SK-N-SH (cell line): ENCODE data around the gene MRPS27. TPM values are rescaled to one million over a fixed set of nuclear protein-coding genes. Genes with fewer than 3 reads are reported as not detected.

ENCODE experiments used
- CTCF ChIA-PET: fragments of 300-600, 350-600 bp; formaldehyde crosslinking; extraction: SDS; loops from one replicate; lab custom pipeline; 2021; lab: Yijun Ruan, JAX
- POLR2A ChIA-PET: fragments of 350-600 bp; sonication (Branson Sonifier 250); formaldehyde crosslinking; extraction: SDS; loops from one replicate; lab custom pipeline; 2020; ENCODE audit warnings: antibody characterized with exemption, inconsistent platforms; lab: Yijun Ruan, JAX
- DNase-seq: peaks from one replicate; pipeline ENCODE4 v3.0.0; 2012
- H2AFZ ChIP-seq: fragments of 200-600 bp; sonication (generic); 2 replicates; pipeline ENCODE4 v1.8.1; 2016; ENCODE audit warnings: antibody characterized with exemption, mild to moderate bottlenecking, low read depth
- H3F3A ChIP-seq: fragments of 200-600 bp; sonication (generic); replicated peaks from 2 replicates; pipeline ENCODE3; 2016; ENCODE audit warnings: antibody characterized with exemption, mild to moderate bottlenecking; ENCODE audit not compliant: insufficient read depth
- H3K27ac ChIP-seq, 2 experiments: fragments of 200-500 bp in 1 of 2; fragments of 200-600 bp in 1 of 2; sonication (Bioruptor generic) in 1 of 2; sonication (generic), shearing (Covaris generic) in 1 of 2; 2 replicates each; pipeline versions ENCODE4 v1.5.1 to v1.6.1; 2014 to 2016; ENCODE audit warnings: low read depth in 2 of 2, inconsistent platforms in 1 of 2, low read length in 1 of 2, mild to moderate bottlenecking in 1 of 2, mixed read lengths in 1 of 2
- H3K27me3 ChIP-seq: fragments of 200-600 bp; sonication (generic), shearing (Covaris generic); 2 replicates; pipeline ENCODE4 v1.6.1; 2016; ENCODE audit warnings: mixed run types; ENCODE audit not compliant: insufficient read depth
- H3K36me3 ChIP-seq, 2 experiments: fragments of 200-500 bp in 1 of 2; fragments of 200-600 bp in 1 of 2; sonication (Bioruptor generic) in 1 of 2; sonication (generic) in 1 of 2; replicated peaks in 1 of 2; 2 replicates each; pipeline versions ENCODE3 to v1.5.1; 2014 to 2016; ENCODE audit warnings: low read length in 1 of 2, mild to moderate bottlenecking in 1 of 2; ENCODE audit not compliant: insufficient read depth in 2 of 2, control insufficient read depth in 1 of 2
- H3K4me1 ChIP-seq, 2 experiments: fragments of 200-500 bp in 1 of 2; fragments of 200-600 bp in 1 of 2; sonication (Bioruptor generic) in 1 of 2; sonication (generic), shearing (Covaris generic) in 1 of 2; 2 replicates each; pipeline versions ENCODE4 v1.5.1 to v1.6.1; 2014 to 2016; ENCODE audit warnings: low read depth in 1 of 2, low read length in 1 of 2, mixed run types in 1 of 2; ENCODE audit not compliant: insufficient read depth in 2 of 2, control insufficient read depth in 1 of 2
- H3K4me2 ChIP-seq: fragments of 200-600 bp; sonication (generic), shearing (Covaris generic); 2 replicates; pipeline ENCODE4 v1.6.1; 2017; ENCODE audit warnings: mixed run types
- H3K4me3 ChIP-seq, 2 experiments: fragments of 200-500 bp in 1 of 2; fragments of 200-600 bp in 1 of 2; sonication (Bioruptor generic) in 1 of 2; sonication (generic), shearing (Covaris generic) in 1 of 2; 2 replicates each; pipeline versions ENCODE4 v1.5.1 to v1.8.1; 2014 to 2016; ENCODE audit warnings: low read depth in 2 of 2, inconsistent platforms in 1 of 2, low read length in 1 of 2, mild to moderate bottlenecking in 1 of 2, mixed read lengths in 1 of 2, moderate library complexity in 1 of 2
- H3K79me2 ChIP-seq: fragments of 200-600 bp; sonication (generic); 2 replicates; pipeline ENCODE4 v1.8.1; 2017; ENCODE audit warnings: mild to moderate bottlenecking; ENCODE audit not compliant: insufficient read depth
- H3K9ac ChIP-seq: fragments of 200-600 bp; sonication (generic); 2 replicates; pipeline ENCODE4 v1.6.1; 2017; ENCODE audit warnings: mixed run types
- H3K9me2 ChIP-seq: fragments of 200-600 bp; sonication (generic); 2 replicates; pipeline ENCODE4 v1.6.1; 2017; ENCODE audit warnings: mixed run types
- H3K9me3 ChIP-seq: fragments of 200-600 bp; sonication (generic); 2 replicates; pipeline ENCODE4 v1.6.1; 2017; ENCODE audit warnings: mixed run types, mild to moderate bottlenecking, moderate library complexity
- H4K20me1 ChIP-seq: fragments of 200-600 bp; sonication (generic); 2 replicates; pipeline ENCODE4 v1.6.1; 2017; ENCODE audit warnings: mild to moderate bottlenecking, mixed run types; ENCODE audit not compliant: insufficient read depth
- CHD2 ChIP-seq: fragments of 150-350 bp; IDR thresholded peaks from 2 replicates; pipeline ENCODE4 v1.6.1; 2018; ENCODE audit warnings: low read length; ENCODE audit not compliant: partially characterized antibody
- ELF1 ChIP-seq: IDR thresholded peaks from 2 replicates; pipeline ENCODE4 v1.4.0; 2012
- EP300 ChIP-seq, 2 experiments: IDR thresholded peaks; 2 replicates each; pipeline versions ENCODE4 v1.4.0 to v1.6.1; 2012; ENCODE audit warnings: borderline replicate concordance in 1 of 2, low read depth in 1 of 2, low read length in 1 of 2
- FOSL2 ChIP-seq: IDR thresholded peaks from 2 replicates; pipeline ENCODE4 v1.4.0; 2012; ENCODE audit warnings: low read depth, mild to moderate bottlenecking, moderate library complexity, borderline replicate concordance
- FOXM1 ChIP-seq: IDR thresholded peaks from 2 replicates; pipeline ENCODE4 v1.4.0; 2012; ENCODE audit warnings: low read depth, mild to moderate bottlenecking
- GABPA ChIP-seq: IDR thresholded peaks from 2 replicates; pipeline ENCODE4 v1.4.0; 2012; ENCODE audit warnings: low read depth, mild to moderate bottlenecking
- GATA2 ChIP-seq: sonication (generic); formaldehyde crosslinking; IDR thresholded peaks from 2 replicates; pipeline ENCODE4 v1.5.0; 2020; ENCODE audit warnings: mild to moderate bottlenecking, missing genetic modification reagents
- JUND ChIP-seq: IDR thresholded peaks from 2 replicates; pipeline ENCODE4 v1.4.0; 2012
- MXI1 ChIP-seq: IDR thresholded peaks from 2 replicates; pipeline ENCODE4 v1.6.1; 2012; ENCODE audit warnings: mild to moderate bottlenecking, low read depth, low read length, improper control_type of control experiment
- NFIC ChIP-seq: IDR thresholded peaks from 2 replicates; pipeline ENCODE4 v1.4.0; 2012; ENCODE audit warnings: borderline replicate concordance
- POLR2AphosphoS5 ChIP-seq: IDR thresholded peaks from 2 replicates; pipeline ENCODE4 v1.6.1; 2012; ENCODE audit warnings: low read depth, low read length
- RCOR1 ChIP-seq: fragments of 150-350 bp; IDR thresholded peaks from 2 replicates; pipeline ENCODE4 v1.6.1; 2017; ENCODE audit warnings: antibody characterized with exemption, low read length
- SIN3A ChIP-seq: IDR thresholded peaks from 2 replicates; pipeline ENCODE4 v1.6.1; 2012; ENCODE audit warnings: low read depth, mild to moderate bottlenecking, low read length, moderate library complexity, borderline replicate concordance
- SMC3 ChIP-seq: IDR thresholded peaks from 2 replicates; pipeline ENCODE4 v1.6.1; 2012; ENCODE audit warnings: low read depth, low read length, improper control_type of control experiment
- TCF12 ChIP-seq: IDR thresholded peaks from 2 replicates; pipeline ENCODE4 v1.4.0; 2012
- TEAD4 ChIP-seq: IDR thresholded peaks from 2 replicates; pipeline ENCODE4 v1.4.0; 2012; ENCODE audit warnings: mild to moderate bottlenecking, borderline replicate concordance; ENCODE audit not compliant: insufficient read depth
- YY1 ChIP-seq: IDR thresholded peaks from 2 replicates; pipeline ENCODE4 v1.4.0; 2012; ENCODE audit warnings: low read depth, mild to moderate bottlenecking
- WGBS: methylation state at CpG from one replicate; pipeline ENCODE4 v1.1.6; 2017; ENCODE audit warnings: low lambda C conversion rate; 5-methylcytosine and 5-hydroxymethylcytosine counted together
- polyA plus RNA-seq, 3 experiments: library from polyadenylated mRNA; depleted of rRNA; stranded (reverse); fragments of >200 nt; gene quantifications; 2 replicates each; pipeline ENCODE4 v1.2.3, GENCODE V29; 2012
- TF ChIP-seq, protein P1 (sequence below): fragments of 150-350 bp; IDR thresholded peaks from 2 replicates; pipeline ENCODE4 v1.6.1; 2016; ENCODE audit warnings: mild to moderate bottlenecking, low read depth, low read length
- TF ChIP-seq, protein P2 (sequence below): IDR thresholded peaks from 2 replicates; pipeline ENCODE4; 2012
- TF ChIP-seq, protein P3 (sequence below): IDR thresholded peaks from 2 replicates; pipeline ENCODE4 v1.4.0; 2012; ENCODE audit warnings: low read depth, borderline replicate concordance

The MRPS27 gene
- polyA plus RNA-seq, 1 of the 3 experiments (the other 2 are of a cell fraction): 37.5 TPM

DNA sequence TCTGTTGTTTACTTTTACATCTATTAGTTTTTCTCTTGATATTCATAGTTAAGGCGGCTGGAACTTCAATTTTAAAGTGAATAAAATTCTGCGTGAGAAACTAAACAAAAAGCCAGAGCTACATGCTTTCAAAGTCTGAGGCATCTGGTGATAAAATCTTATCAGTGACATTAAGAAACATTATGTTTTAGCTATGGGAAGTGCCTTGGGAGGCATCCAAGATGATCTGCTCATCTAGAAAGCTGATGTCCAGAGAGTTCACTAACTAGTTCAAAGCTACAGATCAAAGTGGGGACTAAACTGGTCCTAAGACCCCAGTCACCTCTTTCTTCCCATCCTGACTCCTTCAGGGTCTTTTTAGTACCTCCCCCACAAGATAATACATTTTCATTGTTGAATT is 37.2 kb downstream of the MRPS27 start:
- Histone ChIP-seq H3K9ac (peak overlapping the region; percentile 39; the same call in 1 of the 2 replicates), H3K4me3 (no peak overlapping the region), H2AFZ (no peak overlapping the region), H3K27me3 (no peaks in the 10 kb centered on the region), H3K79me2 (peaks cover 2% of the 10 kb centered on the region; the same call in 1 of the 2 replicates), H3K27ac (peak overlapping the region; percentile 88 to 90), H4K20me1 (no peaks in the 10 kb centered on the region), H3K9me3 (no peaks in the 10 kb centered on the region), H3K4me1 (peaks cover 33% of the 10 kb centered on the region in 2 experiments), H3K4me2 (peak overlapping the region; percentile 57; the same call in 1 of the 2 replicates), H3K36me3 (peaks cover 7 to 36% of the 10 kb centered on the region in 2 experiments), H3F3A (peaks cover 38% of the 10 kb centered on the region), H3K9me2 (no peaks in the 10 kb centered on the region)
- DNase-seq: peak; percentile 15
- POLR2A ChIA-PET: interaction anchor here (1.3 to 2.1 kb wide), 3 partner anchors 25 to 343 kb away, joined by 4 to 15 read pairs (median 5); no protein-coding TSS in a partner anchor
- WGBS: 29% methylated on average over 2 of the region's 2 CpGs
- peak; percentile 78 for TF ChIP-seq GATA2 (CRISPR knock-in tag)
- TF ChIP-seq TCF12: peak; percentile 90
- TF ChIP-seq YY1: no peak
- TF ChIP-seq JUND: peak; percentile 72
- TF ChIP-seq, protein P1, sequence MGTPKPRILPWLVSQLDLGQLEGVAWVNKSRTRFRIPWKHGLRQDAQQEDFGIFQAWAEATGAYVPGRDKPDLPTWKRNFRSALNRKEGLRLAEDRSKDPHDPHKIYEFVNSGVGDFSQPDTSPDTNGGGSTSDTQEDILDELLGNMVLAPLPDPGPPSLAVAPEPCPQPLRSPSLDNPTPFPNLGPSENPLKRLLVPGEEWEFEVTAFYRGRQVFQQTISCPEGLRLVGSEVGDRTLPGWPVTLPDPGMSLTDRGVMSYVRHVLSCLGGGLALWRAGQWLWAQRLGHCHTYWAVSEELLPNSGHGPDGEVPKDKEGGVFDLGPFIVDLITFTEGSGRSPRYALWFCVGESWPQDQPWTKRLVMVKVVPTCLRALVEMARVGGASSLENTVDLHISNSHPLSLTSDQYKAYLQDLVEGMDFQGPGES: no peak
- 0 out of 2 replicates have a peak, but pooled peaks have one; percentile 9 for TF ChIP-seq FOSL2
- TF ChIP-seq MXI1: no peak
- TF ChIP-seq NFIC: peak; percentile 77
- TF ChIP-seq EP300 (IDR thresholded peaks at IDR 0.05; ENCODE audit: borderline replicate concordance in 1 of 2, low read depth in 1 of 2, low read length in 1 of 2): peak; percentile 68 to 78
- peak; percentile 58; the same call in 1 of the 2 replicates for TF ChIP-seq POLR2AphosphoS5
- TF ChIP-seq FOXM1: peak; percentile 34; the same call in 1 of the 2 replicates
- TF ChIP-seq, protein P2, sequence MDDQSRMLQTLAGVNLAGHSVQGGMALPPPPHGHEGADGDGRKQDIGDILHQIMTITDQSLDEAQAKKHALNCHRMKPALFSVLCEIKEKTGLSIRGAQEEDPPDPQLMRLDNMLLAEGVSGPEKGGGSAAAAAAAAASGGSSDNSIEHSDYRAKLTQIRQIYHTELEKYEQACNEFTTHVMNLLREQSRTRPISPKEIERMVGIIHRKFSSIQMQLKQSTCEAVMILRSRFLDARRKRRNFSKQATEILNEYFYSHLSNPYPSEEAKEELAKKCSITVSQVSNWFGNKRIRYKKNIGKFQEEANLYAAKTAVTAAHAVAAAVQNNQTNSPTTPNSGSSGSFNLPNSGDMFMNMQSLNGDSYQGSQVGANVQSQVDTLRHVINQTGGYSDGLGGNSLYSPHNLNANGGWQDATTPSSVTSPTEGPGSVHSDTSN: peak; percentile 84
- peak; percentile 86 for TF ChIP-seq RCOR1
- TF ChIP-seq TEAD4: peak; percentile 22; the same call in 1 of the 2 replicates
- CTCF ChIA-PET: interaction anchor here (1.7 to 4.1 kb wide), 4 partner anchors 9 to 500 kb away, joined by 6 to 23 read pairs (median 12); no protein-coding TSS in a partner anchor

DNA sequence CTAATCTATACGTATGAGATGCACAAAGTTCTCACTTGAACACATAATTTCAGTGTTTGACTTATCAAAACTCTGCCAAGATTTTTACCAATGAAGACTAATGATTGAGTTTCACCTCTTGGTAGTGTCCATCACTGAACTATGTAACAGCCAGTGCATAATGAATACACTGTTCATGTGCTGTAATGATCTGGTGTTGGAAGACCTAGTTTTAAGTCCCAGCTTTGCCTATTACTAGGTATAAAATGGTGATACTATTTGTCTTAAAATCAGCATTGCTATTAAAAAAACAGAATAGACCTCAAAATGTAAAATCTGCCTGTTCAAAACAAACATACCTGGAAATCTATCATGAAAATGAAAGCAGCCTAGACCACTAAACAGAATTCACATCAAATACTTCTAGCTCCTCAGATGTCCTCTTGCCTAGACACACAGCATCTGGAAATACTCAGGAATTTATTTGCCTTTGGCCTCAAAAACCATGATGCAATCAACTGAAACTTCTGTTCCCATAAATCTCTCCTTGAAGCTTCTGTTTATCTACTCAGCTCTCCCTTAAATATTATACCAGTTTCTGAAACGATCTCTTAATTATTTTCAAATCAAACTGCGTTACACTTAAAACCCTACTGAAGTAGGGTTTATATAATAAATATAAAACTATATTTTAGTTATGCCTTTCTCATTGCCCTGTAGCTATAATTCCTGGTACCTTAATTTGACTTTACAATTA is 38.1 kb downstream of the MRPS27 start:
- H4K20me1 ChIP-seq: no peaks in the 10 kb centered on the region
- H3K9ac ChIP-seq: peak overlapping the region; percentile 39; the same call in 1 of the 2 replicates
- H3K27me3 ChIP-seq: no peaks in the 10 kb centered on the region
- CTCF ChIA-PET: interaction anchor here (0.9 to 4.1 kb wide), 6 partner anchors 10 to 504 kb away, joined by 3 to 23 read pairs (median 8); no protein-coding TSS in a partner anchor
- POLR2A ChIA-PET: interaction anchor here (1.3 to 2.1 kb wide), 3 partner anchors 26 to 342 kb away, joined by 4 to 15 read pairs (median 5); no protein-coding TSS in a partner anchor
- peaks cover 38% of the 10 kb centered on the region for H3F3A ChIP-seq
- peak; percentile 45 for DNase-seq
- peaks cover 33% of the 10 kb centered on the region in 2 experiments for H3K4me1 ChIP-seq
- H3K27ac ChIP-seq: peak overlapping the region; percentile 88 to 90
- H3K79me2 ChIP-seq: peaks cover 4% of the 10 kb centered on the region; the same call in 1 of the 2 replicates
- WGBS: 39% methylated on average over 3 of the region's 3 CpGs
- peak overlapping the region; percentile 57; the same call in 1 of the 2 replicates for H3K4me2 ChIP-seq
- no peaks in the 10 kb centered on the region for H3K9me2 ChIP-seq
- peaks cover 7 to 30% of the 10 kb centered on the region in 2 experiments for H3K36me3 ChIP-seq
- H3K9me3 ChIP-seq: no peaks in the 10 kb centered on the region
- H3K4me3 ChIP-seq: no peak overlapping the region
- no peak overlapping the region for H2AFZ ChIP-seq
- TF ChIP-seq SMC3: no peak
- peak; percentile 87 for TF ChIP-seq POLR2AphosphoS5
- peak; percentile 77 for TF ChIP-seq RCOR1
- peak; percentile 82 to 87; a peak in 3 of 4 replicates for TF ChIP-seq EP300 (IDR thresholded peaks at IDR 0.05; ENCODE audit: borderline replicate concordance in 1 of 2, low read depth in 1 of 2, low read length in 1 of 2)
- TF ChIP-seq GATA2 (CRISPR knock-in tag): peak; percentile 21; the same call in 1 of the 2 replicates
- TF ChIP-seq, protein P3, sequence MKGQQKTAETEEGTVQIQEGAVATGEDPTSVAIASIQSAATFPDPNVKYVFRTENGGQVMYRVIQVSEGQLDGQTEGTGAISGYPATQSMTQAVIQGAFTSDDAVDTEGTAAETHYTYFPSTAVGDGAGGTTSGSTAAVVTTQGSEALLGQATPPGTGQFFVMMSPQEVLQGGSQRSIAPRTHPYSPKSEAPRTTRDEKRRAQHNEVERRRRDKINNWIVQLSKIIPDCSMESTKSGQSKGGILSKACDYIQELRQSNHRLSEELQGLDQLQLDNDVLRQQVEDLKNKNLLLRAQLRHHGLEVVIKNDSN: no peak
- TF ChIP-seq GABPA: no peak
- peak; percentile 42 for TF ChIP-seq CHD2
- TF ChIP-seq, protein P1: no peak
- no peak for TF ChIP-seq SIN3A
- TF ChIP-seq FOSL2: peak; percentile 17; the same call in 1 of the 2 replicates
- TF ChIP-seq ELF1: no peak
- no peak for TF ChIP-seq MXI1
- TF ChIP-seq TEAD4: peak; percentile 70; the same call in 1 of the 2 replicates
- peak; percentile 62 for TF ChIP-seq NFIC
